Measurements from ENCODE around the gene HECW1. TPM values are rescaled to one million over a fixed set of nuclear protein-coding genes. Genes with fewer than 3 reads are reported as not detected.

HECW1 gene
- total and polyA plus RNA-seq, 4 experiments from 2014 or later, result not detected

- Mint-ChIP-seq H3K4me3 (no peak overlapping the region), H3K4me1 (peaks cover 0 to 1% (median 0%) of the 10 kb centered on the region in 4 donors), H3K9me3 (no peaks in the 10 kb centered on the region), H3K27ac (no peak overlapping the region), H3K36me3 (no peaks in the 10 kb centered on the region), H3K27me3 (peaks cover 5 to 10% of the 10 kb centered on the region in 2 donors)
- CTCF ChIA-PET (ENCODE audit: partially characterized antibody), result interaction anchor here (2.0 kb wide), 1 partner anchor 21 kb away, joined by 5 read pairs; no protein-coding TSS in a partner anchor
- no peak overlapping the region for H3K4me3 ChIP-seq (ENCODE audit: low read length in 2 of 2)
- H3K36me3 ChIP-seq (ENCODE audit: insufficient read depth, low read length), result no peaks in the 10 kb centered on the region
- H3K4me1 ChIP-seq (ENCODE audit: insufficient read depth, low read length), result no peaks in the 10 kb centered on the region
- intact Hi-C loops (cut with micrococcal nuclease), result no loop called here
- DNase-seq, result no peak
- POLR2A ChIA-PET (ENCODE audit: partially characterized antibody), result no interaction called here
- no peak overlapping the region for H3K27ac ChIP-seq (ENCODE audit: low read depth, low read length)
- no peaks in the 10 kb centered on the region for H3K9me3 ChIP-seq (ENCODE audit: control insufficient read depth in 1 of 2, low read length in 2 of 2)
- H3K27me3 ChIP-seq (ENCODE audit: insufficient read depth, low read length), result no peaks in the 10 kb centered on the region
Observed at GRCh38 chr7:43240565-43240964, 128.1 kb downstream of the HECW1 start.

- DNase-seq, result no peak
- Mint-ChIP-seq H3K4me3 (no peak overlapping the region), H3K36me3 (no peaks in the 10 kb centered on the region), H3K27me3 (peaks cover 4 to 13% of the 10 kb centered on the region in 2 donors), H3K9me3 (no peaks in the 10 kb centered on the region), H3K27ac (no peak overlapping the region), H3K4me1 (peaks cover 0 to 1% (median 0%) of the 10 kb centered on the region in 4 donors)
- Histone ChIP-seq H3K4me3 (ENCODE audit: low read length in 2 of 2) (no peak overlapping the region), H3K36me3 (ENCODE audit: insufficient read depth, low read length) (no peaks in the 10 kb centered on the region), H3K27ac (ENCODE audit: low read depth, low read length) (no peak overlapping the region), H3K27me3 (ENCODE audit: insufficient read depth, low read length) (no peaks in the 10 kb centered on the region), H3K9me3 (ENCODE audit: control insufficient read depth in 1 of 2, low read length in 2 of 2) (no peaks in the 10 kb centered on the region), H3K4me1 (ENCODE audit: insufficient read depth, low read length) (no peaks in the 10 kb centered on the region)
- ChIA-PET CTCF (ENCODE audit: partially characterized antibody) (interaction anchor here (2.0 kb wide), 1 partner anchor 19 kb away, joined by 5 read pairs; no protein-coding TSS in a partner anchor), POLR2A (ENCODE audit: partially characterized antibody) (no interaction called here)
- intact Hi-C loops (cut with micrococcal nuclease), result no loop called here
Observed at GRCh38 chr7:43242628-43243255, 130.3 kb downstream of the HECW1 start.

GRCh38 chr7:43244232-43244631 lies 131.8 kb downstream of the HECW1 start:
- intact Hi-C loops (cut with micrococcal nuclease), result no loop called here
- H3K4me3 ChIP-seq (ENCODE audit: low read length in 2 of 2), result no peak overlapping the region
- no peaks in the 10 kb centered on the region for H3K27me3 ChIP-seq (ENCODE audit: insufficient read depth, low read length)
- Mint-ChIP-seq H3K9me3 (no peaks in the 10 kb centered on the region), H3K4me1 (peaks cover 0 to 1% (median 0%) of the 10 kb centered on the region in 4 donors), H3K4me3 (no peak overlapping the region), H3K27me3 (peaks cover 5 to 13% of the 10 kb centered on the region in 2 donors), H3K36me3 (no peaks in the 10 kb centered on the region), H3K27ac (no peak overlapping the region)
- no peaks in the 10 kb centered on the region for H3K9me3 ChIP-seq (ENCODE audit: control insufficient read depth in 1 of 2, low read length in 2 of 2)
- no peaks in the 10 kb centered on the region for H3K36me3 ChIP-seq (ENCODE audit: insufficient read depth, low read length)
- H3K27ac ChIP-seq (ENCODE audit: low read depth, low read length), result no peak overlapping the region
- DNase-seq, result no peak
- no peaks in the 10 kb centered on the region for H3K4me1 ChIP-seq (ENCODE audit: insufficient read depth, low read length)
- CTCF ChIA-PET (ENCODE audit: partially characterized antibody), result interaction anchor here (1.3 kb wide), 1 partner anchor 12 kb away, joined by 4 read pairs; no protein-coding TSS in a partner anchor
- POLR2A ChIA-PET (ENCODE audit: partially characterized antibody), result no interaction called here

- no peak for DNase-seq
- intact Hi-C loops (cut with micrococcal nuclease), result no loop called here
- Histone ChIP-seq H3K27me3 (ENCODE audit: insufficient read depth, low read length) (no peaks in the 10 kb centered on the region), H3K4me3 (ENCODE audit: low read length in 2 of 2) (no peak overlapping the region), H3K27ac (ENCODE audit: low read depth, low read length) (no peak overlapping the region), H3K9me3 (ENCODE audit: control insufficient read depth in 1 of 2, low read length in 2 of 2) (no peaks in the 10 kb centered on the region), H3K4me1 (ENCODE audit: insufficient read depth, low read length) (no peaks in the 10 kb centered on the region), H3K36me3 (ENCODE audit: insufficient read depth, low read length) (no peaks in the 10 kb centered on the region)
- no peaks in the 10 kb centered on the region for H3K36me3 Mint-ChIP-seq
- no peaks in the 10 kb centered on the region for H3K9me3 Mint-ChIP-seq
- CTCF ChIA-PET (ENCODE audit: partially characterized antibody), result interaction anchor here (1.2 to 2.0 kb wide), 3 partner anchors 12 to 20 kb away, joined by 3 to 5 read pairs (median 4); no protein-coding TSS in a partner anchor
- H3K27ac Mint-ChIP-seq, result no peak overlapping the region
- H3K27me3 Mint-ChIP-seq, result peaks cover 5 to 14% of the 10 kb centered on the region in 2 donors
- POLR2A ChIA-PET (ENCODE audit: partially characterized antibody), result no interaction called here
- H3K4me3 Mint-ChIP-seq, result no peak overlapping the region
- H3K4me1 Mint-ChIP-seq, result peaks cover 0 to 1% (median 0%) of the 10 kb centered on the region in 4 donors
Observed at GRCh38 chr7:43244784-43245183, 132.3 kb downstream of the HECW1 start.

DNA sequence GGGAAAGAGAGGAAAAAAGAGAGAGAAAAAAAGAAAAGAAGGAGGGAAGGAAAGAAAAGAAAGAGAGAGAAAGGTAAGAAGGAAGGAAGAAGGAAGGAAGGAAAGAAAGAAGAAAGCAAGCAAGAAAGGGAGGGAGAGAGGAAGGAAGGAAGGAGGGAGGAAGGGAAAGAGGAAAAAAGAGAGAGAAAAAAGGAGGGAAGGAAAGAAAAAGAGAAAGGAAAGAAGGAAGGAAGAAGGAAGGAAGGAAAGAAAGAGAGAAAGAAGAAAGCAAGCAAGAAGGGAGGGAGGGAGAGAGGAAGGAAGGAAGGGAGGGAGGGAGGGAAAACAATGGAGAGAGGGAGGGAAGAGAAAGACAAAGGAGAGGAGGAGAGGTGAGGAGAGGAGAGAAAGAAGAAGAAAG lies 135.3 kb downstream of the HECW1 start:
- peaks cover 4 to 24% of the 10 kb centered on the region in 2 donors for H3K27me3 Mint-ChIP-seq
- ChIA-PET CTCF (ENCODE audit: partially characterized antibody) (no interaction called here), POLR2A (ENCODE audit: partially characterized antibody) (no interaction called here)
- H3K36me3 ChIP-seq (ENCODE audit: insufficient read depth, low read length), result no peaks in the 10 kb centered on the region
- H3K4me3 Mint-ChIP-seq, result no peak overlapping the region
- DNase-seq, result no peak
- no peaks in the 10 kb centered on the region for H3K4me1 Mint-ChIP-seq
- H3K9me3 ChIP-seq (ENCODE audit: control insufficient read depth in 1 of 2, low read length in 2 of 2), result no peaks in the 10 kb centered on the region
- no peaks in the 10 kb centered on the region for H3K27me3 ChIP-seq (ENCODE audit: insufficient read depth, low read length)
- H3K4me3 ChIP-seq (ENCODE audit: low read length in 2 of 2), result no peak overlapping the region
- H3K27ac ChIP-seq (ENCODE audit: low read depth, low read length), result no peak overlapping the region
- intact Hi-C loops (cut with micrococcal nuclease), result no loop called here
- no peaks in the 10 kb centered on the region for H3K9me3 Mint-ChIP-seq
- no peaks in the 10 kb centered on the region for H3K36me3 Mint-ChIP-seq
- H3K4me1 ChIP-seq (ENCODE audit: insufficient read depth, low read length), result no peaks in the 10 kb centered on the region
- no peak overlapping the region for H3K27ac Mint-ChIP-seq

GRCh38 chr7:43248553-43248952 lies 136.1 kb downstream of the HECW1 start:
- H3K27ac ChIP-seq (ENCODE audit: low read depth, low read length), result no peak overlapping the region
- H3K9me3 ChIP-seq (ENCODE audit: control insufficient read depth in 1 of 2, low read length in 2 of 2), result no peaks in the 10 kb centered on the region
- Mint-ChIP-seq H3K36me3 (no peaks in the 10 kb centered on the region), H3K27ac (no peak overlapping the region), H3K9me3 (no peaks in the 10 kb centered on the region), H3K4me1 (no peaks in the 10 kb centered on the region), H3K27me3 (peaks cover 4 to 19% of the 10 kb centered on the region in 2 donors), H3K4me3 (no peak overlapping the region)
- no peaks in the 10 kb centered on the region for H3K4me1 ChIP-seq (ENCODE audit: insufficient read depth, low read length)
- ChIA-PET CTCF (ENCODE audit: partially characterized antibody) (interaction anchor here (6.8 kb wide), 1 partner anchor 12 kb away, joined by 55 read pairs; no protein-coding TSS in a partner anchor), POLR2A (ENCODE audit: partially characterized antibody) (no interaction called here)
- intact Hi-C loops (cut with micrococcal nuclease), result no loop called here
- no peak for DNase-seq
- H3K27me3 ChIP-seq (ENCODE audit: insufficient read depth, low read length), result no peaks in the 10 kb centered on the region
- H3K36me3 ChIP-seq (ENCODE audit: insufficient read depth, low read length), result no peaks in the 10 kb centered on the region
- H3K4me3 ChIP-seq (ENCODE audit: low read length in 2 of 2), result no peak overlapping the region

DNA sequence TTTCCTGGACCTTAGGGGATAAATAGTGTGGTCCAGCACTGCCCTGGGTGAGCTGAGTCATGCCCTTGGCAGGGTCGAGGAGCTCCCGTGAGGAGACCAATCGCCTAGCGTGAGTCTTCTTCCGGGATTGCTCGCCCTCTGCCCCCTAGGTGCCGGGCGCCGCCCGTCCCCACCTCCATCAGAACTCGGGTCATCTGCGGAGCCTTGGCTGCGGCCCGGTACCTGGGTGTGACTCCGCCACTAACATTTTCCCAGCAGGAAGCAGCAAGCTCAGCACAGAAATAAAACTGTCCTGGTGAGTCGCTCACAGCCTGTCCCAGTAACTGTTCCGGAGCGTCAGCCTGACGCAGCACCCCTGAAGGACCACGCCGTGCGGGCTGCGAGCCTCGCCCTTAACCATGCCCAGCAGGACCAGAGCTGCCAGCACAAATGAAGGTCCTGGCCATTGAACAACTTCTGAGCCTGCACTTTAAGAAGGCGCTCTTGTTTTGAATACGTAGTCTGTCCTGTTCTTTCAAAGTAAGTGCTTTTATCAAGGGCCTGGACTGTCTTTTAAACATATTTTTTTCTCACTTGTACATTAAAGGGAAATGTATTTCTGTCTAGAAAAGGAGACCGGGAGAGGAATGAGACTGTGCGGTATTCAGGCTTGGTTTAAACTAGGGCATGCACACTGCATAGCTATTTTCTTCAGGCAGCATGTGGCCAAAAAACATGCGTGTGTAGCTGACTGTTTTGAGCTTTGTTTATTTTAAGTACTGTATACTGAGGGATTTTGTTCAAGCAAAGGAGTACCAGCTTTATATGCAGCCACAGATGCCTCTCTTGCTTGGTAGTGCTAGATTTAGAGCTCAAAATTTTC lies 136.7 kb downstream of the HECW1 start:
- Histone ChIP-seq H3K9me3 (ENCODE audit: control insufficient read depth in 1 of 2, low read length in 2 of 2) (no peaks in the 10 kb centered on the region), H3K27me3 (ENCODE audit: insufficient read depth, low read length) (no peaks in the 10 kb centered on the region), H3K4me3 (ENCODE audit: low read length in 2 of 2) (no peak overlapping the region), H3K27ac (ENCODE audit: low read depth, low read length) (no peak overlapping the region), H3K4me1 (ENCODE audit: insufficient read depth, low read length) (no peaks in the 10 kb centered on the region), H3K36me3 (ENCODE audit: insufficient read depth, low read length) (no peaks in the 10 kb centered on the region)
- no peak overlapping the region for H3K27ac Mint-ChIP-seq
- H3K4me3 Mint-ChIP-seq, result no peak overlapping the region
- peaks cover 4 to 16% of the 10 kb centered on the region in 2 donors for H3K27me3 Mint-ChIP-seq
- H3K9me3 Mint-ChIP-seq, result no peaks in the 10 kb centered on the region
- no peak for DNase-seq
- no peaks in the 10 kb centered on the region for H3K36me3 Mint-ChIP-seq
- POLR2A ChIA-PET (ENCODE audit: partially characterized antibody), result no interaction called here
- intact Hi-C loops (cut with micrococcal nuclease), result no loop called here
- no peaks in the 10 kb centered on the region for H3K4me1 Mint-ChIP-seq
- CTCF ChIA-PET (ENCODE audit: partially characterized antibody), result interaction anchor here (6.8 kb wide), 1 partner anchor 11 kb away, joined by 55 read pairs; no protein-coding TSS in a partner anchor

Data from CD4-positive, alpha-beta memory T cell (primary cell).